Stomach (tissue), 9 donors: ENCODE results near the gene IL12B. TPM values are rescaled to one million over a fixed set of nuclear protein-coding genes. Genes with fewer than 3 reads are reported as not detected.

Experiments used
- DNase-seq, 2 donors: peaks; one replicate each; pipeline versions ENCODE4 v3.0.0 to v3.0.0-alpha.2; 2013 to 2019
- H3K27ac ChIP-seq, 5 donors: fragments of 200-600 bp in 4 of 5; sonication (generic) in 4 of 5; one replicate each; pipeline ENCODE4 v1.5.1; 2013 to 2019; ENCODE audit warnings: mild to moderate bottlenecking in 1 of 5, moderate library complexity in 1 of 5
- H3K27me3 ChIP-seq, 3 donors: fragments of 200-600 bp; sonication (generic); one replicate each; pipeline ENCODE4 v1.5.1; 2017 to 2019; ENCODE audit warnings: mixed run types in 1 of 3
- H3K36me3 ChIP-seq, 4 donors: fragments of 200-600 bp; sonication (generic); 1 replicate in 3 of 4; 2 replicates in 1 of 4; pipeline ENCODE4 v1.5.1; 2016 to 2019
- H3K4me1 ChIP-seq, 4 donors: fragments of 200-600 bp; sonication (generic); one replicate each; pipeline ENCODE4 v1.5.1; 2016 to 2019
- H3K4me3 ChIP-seq, 4 donors: fragments of 200-600 bp; sonication (generic) in 3 of 4; one replicate each; pipeline ENCODE4 v1.5.1; 2016 to 2019; ENCODE audit warnings: mild to moderate bottlenecking in 1 of 4
- H3K9me3 ChIP-seq, 4 donors: fragments of 200-600 bp; sonication (generic); one replicate each; pipeline ENCODE4 v1.5.1; 2016 to 2019
- EP300 ChIP-seq: sonication (generic); formaldehyde crosslinking; IDR thresholded peaks from one replicate; pipeline ENCODE4 v1.6.1; 2017; ENCODE audit warnings: antibody characterized with exemption
- POLR2A ChIP-seq, 4 donors: fragments of 450-650 bp; IDR thresholded peaks; one replicate each; pipeline ENCODE4 v1.6.1; 2016; ENCODE audit warnings: antibody characterized with exemption in 4 of 4, control low read depth in 2 of 4, mild to moderate bottlenecking in 1 of 4, moderate library complexity in 1 of 4
- POLR2AphosphoS5 ChIP-seq, 3 donors: sonication (generic); formaldehyde crosslinking; IDR thresholded peaks; one replicate each; pipeline ENCODE4 v1.6.1; 2016; ENCODE audit warnings: antibody characterized with exemption in 3 of 3
- WGBS, 5 donors: extraction: QIAGEN DNeasy Blood & Tissue Kit in 3 of 5; methylation state at CpG; one replicate each; pipeline versions ENCODE4 v1.1.5 to v1.1.7; 2013 to 2018; 5-methylcytosine and 5-hydroxymethylcytosine counted together
- intact Hi-C: fragments of 100-400 bp; cut with DNase I; formaldehyde crosslinking; loops from one replicate; pipeline ENCODE4 v1.15.1; 2023; ENCODE audit warnings: low total_unique reads
- polyA plus RNA-seq, 3 donors: library from polyadenylated mRNA; stranded (reverse); fragments of 200-250 nt; gene quantifications; one replicate each; pipeline ENCODE4 v1.2.3, GENCODE V29; 2013
- total RNA-seq, 5 donors: library from RNA; depleted of rRNA; stranded (reverse); fragments of >200 nt; gene quantifications; one replicate each; pipeline versions ENCODE4 v1.1.0 to v1.2.3, GENCODE V29; 2014 to 2016
- TF ChIP-seq, protein P1 (sequence below), 7 experiments: fragments of 450-650 bp in 4 of 7; fragments of 200-600 bp in 3 of 7; sonication (generic) in 3 of 7; IDR thresholded peaks; one replicate each; pipeline ENCODE4 v1.5.1; 2016 to 2019; ENCODE audit warnings: antibody characterized with exemption in 7 of 7, control low read depth in 2 of 7, mild to moderate bottlenecking in 1 of 7
- donor health status: healthy with polysubstance abuse.
- donor health status: Bipolar disorder and iron deficiency.
- donor health status: healthy.

The IL12B gene
- total and polyA plus RNA-seq, 8 donors = 0.05 TPM; not detected in 7

DNA sequence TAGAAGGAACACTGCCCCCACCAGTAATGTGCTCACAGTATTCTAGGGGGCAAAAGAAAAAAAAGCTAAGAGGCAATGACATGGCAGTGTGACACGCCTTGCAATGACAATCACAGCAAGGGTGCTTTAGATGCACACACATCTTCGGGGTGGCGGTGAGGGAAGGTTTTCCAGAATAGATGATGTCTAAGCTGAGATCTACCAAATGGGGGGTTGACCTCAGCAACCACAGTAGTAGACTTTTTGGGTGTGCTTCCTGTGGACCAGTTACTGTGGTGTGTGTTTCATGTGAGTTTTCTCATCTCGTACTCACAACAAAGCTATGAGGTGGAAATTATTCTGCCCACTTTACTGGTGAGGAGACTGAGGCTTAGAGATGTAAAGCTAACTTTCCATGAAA lies 10.2 kb upstream of the IL12B start:
- intact Hi-C loops = no loop called here
- H3K27me3 ChIP-seq = no peaks in the 10 kb centered on the region
- TF ChIP-seq EP300 (no peak), POLR2AphosphoS5 (IDR thresholded peaks at IDR 0.05) (no peak), POLR2A (IDR thresholded peaks at IDR 0.05) (no peak)
- TF ChIP-seq, protein P1, sequence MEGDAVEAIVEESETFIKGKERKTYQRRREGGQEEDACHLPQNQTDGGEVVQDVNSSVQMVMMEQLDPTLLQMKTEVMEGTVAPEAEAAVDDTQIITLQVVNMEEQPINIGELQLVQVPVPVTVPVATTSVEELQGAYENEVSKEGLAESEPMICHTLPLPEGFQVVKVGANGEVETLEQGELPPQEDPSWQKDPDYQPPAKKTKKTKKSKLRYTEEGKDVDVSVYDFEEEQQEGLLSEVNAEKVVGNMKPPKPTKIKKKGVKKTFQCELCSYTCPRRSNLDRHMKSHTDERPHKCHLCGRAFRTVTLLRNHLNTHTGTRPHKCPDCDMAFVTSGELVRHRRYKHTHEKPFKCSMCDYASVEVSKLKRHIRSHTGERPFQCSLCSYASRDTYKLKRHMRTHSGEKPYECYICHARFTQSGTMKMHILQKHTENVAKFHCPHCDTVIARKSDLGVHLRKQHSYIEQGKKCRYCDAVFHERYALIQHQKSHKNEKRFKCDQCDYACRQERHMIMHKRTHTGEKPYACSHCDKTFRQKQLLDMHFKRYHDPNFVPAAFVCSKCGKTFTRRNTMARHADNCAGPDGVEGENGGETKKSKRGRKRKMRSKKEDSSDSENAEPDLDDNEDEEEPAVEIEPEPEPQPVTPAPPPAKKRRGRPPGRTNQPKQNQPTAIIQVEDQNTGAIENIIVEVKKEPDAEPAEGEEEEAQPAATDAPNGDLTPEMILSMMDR (IDR thresholded peaks at IDR 0.05) = no peak
- no peak for DNase-seq
- 80 to 93% (median 84%) methylated on average over 4 of the region's 4 CpGs for WGBS, 5 donors
- H3K27ac ChIP-seq = no peak overlapping the region
- H3K4me3 ChIP-seq = no peak overlapping the region
- no peaks in the 10 kb centered on the region for H3K4me1 ChIP-seq
- peaks cover 2 to 12% (median 10%) of the 10 kb centered on the region in 4 donors for H3K9me3 ChIP-seq
- H3K36me3 ChIP-seq = no peaks in the 10 kb centered on the region

DNA sequence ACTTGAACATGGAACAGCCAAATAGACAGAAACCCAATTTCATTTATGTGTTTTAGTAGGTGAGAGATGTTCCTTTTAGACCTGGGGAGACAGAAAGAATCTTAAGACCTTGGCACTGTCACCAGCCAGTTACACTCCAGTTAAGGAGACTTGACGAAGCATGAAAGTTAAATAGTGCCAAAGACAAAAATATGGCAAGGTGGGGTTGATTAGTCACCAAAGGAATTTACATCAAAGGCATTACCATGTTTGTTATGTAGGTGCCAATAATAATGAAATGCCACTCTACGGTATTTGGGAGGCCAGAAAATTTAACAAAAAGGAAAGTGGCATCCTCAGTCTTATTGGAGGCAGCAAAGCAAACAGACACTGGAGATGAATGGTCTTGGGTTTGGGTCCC lies 9.2 kb upstream of the IL12B start:
- Histone ChIP-seq H3K27ac (no peak overlapping the region), H3K36me3 (no peaks in the 10 kb centered on the region), H3K27me3 (no peaks in the 10 kb centered on the region), H3K9me3 (peaks cover 0 to 8% (median 7%) of the 10 kb centered on the region in 4 donors), H3K4me3 (no peak overlapping the region), H3K4me1 (no peaks in the 10 kb centered on the region)
- no peak for DNase-seq
- intact Hi-C loops = no loop called here
- TF ChIP-seq POLR2A (IDR thresholded peaks at IDR 0.05) (no peak), POLR2AphosphoS5 (IDR thresholded peaks at IDR 0.05) (no peak), EP300 (no peak)
- TF ChIP-seq, protein P1 (IDR thresholded peaks at IDR 0.05) = no peak
- WGBS, 5 donors = 72 to 80% (median 77%) methylated on average over 2 of the region's 2 CpGs

DNA sequence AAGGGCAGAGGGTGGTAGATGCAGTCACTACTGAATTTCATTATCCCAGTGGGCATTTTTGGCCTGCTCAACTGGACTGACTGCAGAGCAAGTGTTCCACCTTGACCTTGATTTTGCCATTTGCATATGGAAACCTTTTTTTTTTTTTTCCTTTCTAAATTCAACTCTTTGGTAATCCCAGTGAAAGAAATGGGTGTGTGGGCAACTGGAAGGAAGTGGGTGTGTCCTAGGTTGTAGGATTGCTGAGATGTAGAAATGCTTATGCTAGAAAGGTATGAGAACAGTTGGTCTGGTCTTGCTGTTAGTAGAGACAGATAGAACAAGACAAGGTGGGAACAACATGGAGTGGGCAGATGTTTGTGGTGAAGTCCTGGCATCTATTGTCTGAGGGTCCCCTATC lies 7.8 kb upstream of the IL12B start:
- Histone ChIP-seq H3K4me1 (no peaks in the 10 kb centered on the region), H3K9me3 (no peaks in the 10 kb centered on the region), H3K36me3 (no peaks in the 10 kb centered on the region), H3K27me3 (no peaks in the 10 kb centered on the region), H3K27ac (peak overlapping the region in 1 of 5 donors; percentile 12), H3K4me3 (no peak overlapping the region)
- intact Hi-C loops = no loop called here
- TF ChIP-seq, protein P1 (IDR thresholded peaks at IDR 0.05) = no peak
- TF ChIP-seq POLR2AphosphoS5 (IDR thresholded peaks at IDR 0.05) (no peak), EP300 (no peak), POLR2A (IDR thresholded peaks at IDR 0.05) (no peak)
- DNase-seq = no peak

DNA sequence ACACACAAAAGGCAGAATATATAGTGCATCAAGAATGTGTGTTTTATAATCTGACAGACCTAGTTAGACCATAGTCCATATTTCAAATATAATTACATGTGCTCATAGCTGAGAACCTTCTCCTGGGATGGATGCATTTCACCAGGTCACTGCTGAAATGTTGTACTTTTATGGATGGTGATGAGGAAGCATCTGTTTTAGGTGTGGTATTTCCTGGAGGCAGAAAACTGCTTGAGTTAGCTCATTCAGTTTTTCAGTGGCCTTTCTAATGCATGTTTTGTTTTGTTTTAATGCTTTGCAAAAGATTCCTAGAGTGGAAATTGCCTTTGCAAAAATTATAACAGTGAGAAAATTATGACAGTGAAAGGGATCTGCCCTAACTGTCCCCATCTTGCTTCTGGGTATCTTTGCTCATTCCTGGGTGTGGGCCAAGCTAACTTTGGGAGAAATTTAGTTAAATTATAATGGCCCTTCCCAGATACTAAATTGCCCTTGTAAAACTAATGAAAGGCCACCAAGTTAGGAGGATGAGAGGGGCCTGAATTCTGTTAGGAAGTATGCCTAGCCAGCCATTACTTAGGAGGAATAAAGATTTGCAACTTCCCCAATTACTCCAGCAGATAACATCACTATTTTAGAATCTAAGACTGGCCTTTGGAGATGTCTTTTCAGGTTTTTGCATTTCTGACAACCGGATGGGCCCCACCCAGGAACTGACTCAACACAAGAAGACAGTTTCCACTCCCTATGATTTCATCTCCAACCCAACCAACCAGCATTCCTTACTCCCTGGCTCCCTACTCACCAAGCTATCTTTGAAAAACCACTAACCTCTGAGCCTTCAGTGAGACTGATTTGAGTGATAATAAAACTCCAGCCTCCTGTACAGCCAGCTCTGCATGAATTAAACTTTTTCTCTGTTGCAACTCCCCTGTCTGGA lies 7.0 kb upstream of the IL12B start:
- Histone ChIP-seq H3K4me3 (no peak overlapping the region), H3K27me3 (no peaks in the 10 kb centered on the region), H3K4me1 (no peaks in the 10 kb centered on the region), H3K27ac (peak overlapping the region in 1 of 5 donors; percentile 12), H3K36me3 (no peaks in the 10 kb centered on the region), H3K9me3 (no peaks in the 10 kb centered on the region)
- intact Hi-C loops = no loop called here
- no peak for DNase-seq
- TF ChIP-seq POLR2A (IDR thresholded peaks at IDR 0.05) (no peak), POLR2AphosphoS5 (IDR thresholded peaks at IDR 0.05) (no peak), EP300 (no peak)
- TF ChIP-seq, protein P1 (IDR thresholded peaks at IDR 0.05) = no peak
- WGBS, 5 donors = 26 to 52% (median 38%) methylated on average over 1 of the region's 1 CpG
